Breast epithelium (tissue), 3 donors: ENCODE results near the gene MACO1. TPM values are rescaled to one million over a fixed set of nuclear protein-coding genes. Genes with fewer than 3 reads are reported as not detected.

Experiments
- total RNA-seq, 3 donors: library from RNA; depleted of rRNA; stranded (reverse); fragments of >200 nt; gene quantifications; one replicate each; pipeline ENCODE4 v1.1.0, GENCODE V29; 2016

MACO1 gene
- total RNA-seq, 3 donors from 2014 or later, result 15.0 to 24.0 (median 17.7) TPM

Other genes with a start within 250 kb of the MACO1 start
- 10 to 100 TPM; 61.3 to 85.0 (median 83.6) TPM for gene SYF2, start 198.4 kb upstream of the MACO1 start, total RNA-seq
- 100 to 1,000 TPM; 155 to 215 (median 164) TPM for gene RSRP1, start 183.4 kb upstream of the MACO1 start, total RNA-seq
- gene RHD, start 158.4 kb upstream of the MACO1 start, total RNA-seq, result not detected
- 100 to 1,000 TPM in 1 of 3 donors, 10 to 100 TPM in 2; 81.6 to 117 (median 97.0) TPM for gene TMEM50A, start 92.6 kb upstream of the MACO1 start, total RNA-seq
- under 1 TPM in 2 of 3 donors, not detected in 1; 0.32 to 0.66 TPM for gene RHCE, start 10.1 kb upstream of the MACO1 start, total RNA-seq
- gene LDLRAP1, start 112.7 kb downstream of the MACO1 start, total RNA-seq, result 10 to 100 TPM; 10.7 to 17.0 (median 16.5) TPM
- gene MAN1C1, start 185.9 kb downstream of the MACO1 start, total RNA-seq, result 10 to 100 TPM in 1 of 3 donors, 1 to 10 TPM in 2; 6.7 to 13.8 (median 6.9) TPM